ENCODE measurements around the gene PLPPR1. TPM values are rescaled to one million over a fixed set of nuclear protein-coding genes. Genes with fewer than 3 reads are reported as not detected.
"Not testable (repeated sequence)": the region's sequence is repeated elsewhere in the genome, so short reads cannot be mapped to it uniquely, and the experiment has no call there.

The PLPPR1 gene
- not detected in 2 replicates for total RNA-seq (2014; rRNA removed; shearing (Covaris generic))

- no peak for DNase-seq (ENCODE audit: low spot score)
Observed at GRCh38 chr9:101028346-101029314, at the start of gene PLPPR1. PLPPR1 (plus strand) TSS chr9:101028727.

- DNase-seq (ENCODE audit: low spot score) = no peak
Observed at GRCh38 chr9:100989731-100990130, 38.8 kb upstream of the PLPPR1 start.

- no peak for DNase-seq (ENCODE audit: low spot score)
Observed at GRCh38 chr9:100990605-100991381, 37.7 kb upstream of the PLPPR1 start.

- DNase-seq (ENCODE audit: low spot score) = no peak
Observed at GRCh38 chr9:100992632-100993031, 35.9 kb upstream of the PLPPR1 start.

- DNase-seq (ENCODE audit: low spot score) = no peak
Observed at GRCh38 chr9:100999906-101000544, 28.5 kb upstream of the PLPPR1 start.

GRCh38 chr9:101005246-101005645 lies 23.3 kb upstream of the PLPPR1 start:
- no peak for DNase-seq (ENCODE audit: low spot score)

- no peak for DNase-seq (ENCODE audit: low spot score)
Observed at GRCh38 chr9:101014566-101014965, 14.0 kb upstream of the PLPPR1 start.

GRCh38 chr9:101018467-101018866 lies 10.1 kb upstream of the PLPPR1 start:
- no peak for DNase-seq (ENCODE audit: low spot score)

- DNase-seq (ENCODE audit: low spot score) = no peak
Observed at GRCh38 chr9:101022704-101023103, 5.8 kb upstream of the PLPPR1 start.

GRCh38 chr9:101025940-101026339 lies 2.6 kb upstream of the PLPPR1 start:
- DNase-seq (ENCODE audit: low spot score) = no peak

GRCh38 chr9:101026824-101027223 lies 1.7 kb upstream of the PLPPR1 start:
- DNase-seq (ENCODE audit: low spot score) = no peak

- DNase-seq (ENCODE audit: low spot score) = no peak
Observed at GRCh38 chr9:101027236-101027635, 1.3 kb upstream of the PLPPR1 start.

GRCh38 chr9:101027733-101028345 lies 688 bp upstream of the PLPPR1 start:
- no peak for DNase-seq (ENCODE audit: low spot score)

- no peak for DNase-seq (ENCODE audit: low spot score)
Observed at GRCh38 chr9:101029315-101030085, 973 bp downstream of the PLPPR1 start.

- DNase-seq (ENCODE audit: low spot score) = no peak
Observed at GRCh38 chr9:101030086-101030391, 1.5 kb downstream of the PLPPR1 start.

- DNase-seq (ENCODE audit: low spot score) = peak; percentile 2
Observed at GRCh38 chr9:101032426-101032825, 3.9 kb downstream of the PLPPR1 start.

GRCh38 chr9:101034222-101034621 lies 5.7 kb downstream of the PLPPR1 start:
- DNase-seq (ENCODE audit: low spot score) = no peak

GRCh38 chr9:101035098-101035497 lies 6.6 kb downstream of the PLPPR1 start:
- no peak for DNase-seq (ENCODE audit: low spot score)

- DNase-seq (ENCODE audit: low spot score) = no peak
Observed at GRCh38 chr9:101037430-101037829, 8.9 kb downstream of the PLPPR1 start.

- no peak for DNase-seq (ENCODE audit: low spot score)
Observed at GRCh38 chr9:101038488-101038887, 10.0 kb downstream of the PLPPR1 start.

GRCh38 chr9:101039581-101039980 lies 11.1 kb downstream of the PLPPR1 start:
- DNase-seq (ENCODE audit: low spot score) = not testable (repeated sequence)

Data from A172 (cell line).